Endothelial cell of umbilical vein (primary cell): Measurements from ENCODE around the gene GBP3. TPM values are rescaled to one million over a fixed set of nuclear protein-coding genes. Genes with fewer than 3 reads are reported as not detected.

Experiments used
- BruUV-seq: library from RNA; stranded (reverse); fragments of 400-500 nt; replicated peaks from 2 replicates; lab custom pipeline; 2021; lab: Mats Ljungman, UMichigan
- CTCF ChIA-PET: fragments of 300-600, 350-600 bp; sonication (Branson Sonifier 250); formaldehyde crosslinking; loops from one replicate; lab custom pipeline; 2021; ENCODE audit warnings: antibody characterized with exemption, inconsistent platforms; lab: Charles Lee
- POLR2A ChIA-PET: fragments of 300-600, 350-600 bp; sonication (Branson Sonifier 250); formaldehyde crosslinking; loops from one replicate; lab custom pipeline; 2021; ENCODE audit warnings: antibody characterized with exemption, inconsistent platforms; lab: Charles Lee
- DNase-seq: peaks from one replicate; pipeline ENCODE4 v3.0.0-alpha.2; 2011; ENCODE audit warnings: low read depth, low spot score
- FAIRE-seq: peaks from 2 replicates; lab custom pipeline; 2011; peaks lifted over from hg19 to GRCh38; lab: Jason Lieb, UNC
- H2AFZ ChIP-seq: 2 replicates; pipeline ENCODE4 v1.6.0; 2012; ENCODE audit warnings: low read depth, low read length, control low read depth, inconsistent platforms
- H3K27ac ChIP-seq: 2 replicates; pipeline ENCODE4 v1.5.1; 2011; ENCODE audit warnings: low read depth, mild to moderate bottlenecking, control low read depth, low read length, moderate library complexity; ENCODE audit not compliant: insufficient read depth
- H3K27me3 ChIP-seq, 2 experiments: 2 replicates each; pipeline versions ENCODE4 v1.6.0 to v1.6.1; 2011; ENCODE audit warnings: low read length in 2 of 2, mixed read lengths in 1 of 2; ENCODE audit not compliant: control insufficient read depth in 2 of 2, insufficient read depth in 2 of 2
- H3K36me3 ChIP-seq, 2 experiments: 2 replicates in 1 of 2; 3 replicates in 1 of 2; pipeline ENCODE4 v1.5.1; 2011; ENCODE audit warnings: low read length in 2 of 2, mild to moderate bottlenecking in 1 of 2, moderate library complexity in 1 of 2; ENCODE audit not compliant: control insufficient read depth in 2 of 2, insufficient read depth in 2 of 2; ENCODE audit errors: extremely low read depth in 1 of 2
- H3K4me1 ChIP-seq: 3 replicates; pipeline ENCODE4 v1.5.1; 2011; ENCODE audit warnings: mild to moderate bottlenecking, low read length; ENCODE audit not compliant: control insufficient read depth, insufficient read depth; ENCODE audit errors: extremely low read depth
- H3K4me2 ChIP-seq: 2 replicates; pipeline ENCODE4 v1.6.1; 2011; ENCODE audit warnings: low read length, control low read depth, mixed read lengths; ENCODE audit not compliant: insufficient read depth
- H3K4me3 ChIP-seq, 3 experiments: fragments of 200-600 bp in 1 of 3; sonication (generic), shearing (Covaris generic) in 1 of 3; replicated peaks in 1 of 3; 2 replicates each; pipeline ENCODE4 v1.5.1; 2011 to 2016; ENCODE audit warnings: control low read depth in 3 of 3, low read length in 3 of 3, mild to moderate bottlenecking in 2 of 3, inconsistent platforms in 1 of 3, low read depth in 1 of 3, moderate library complexity in 1 of 3; ENCODE audit not compliant: insufficient read depth in 1 of 3
- H3K79me2 ChIP-seq: 2 replicates; pipeline ENCODE4 v1.6.0; 2012; ENCODE audit warnings: low read length, inconsistent platforms; ENCODE audit not compliant: control insufficient read depth, insufficient read depth
- H3K9ac ChIP-seq: replicated peaks from 2 replicates; pipeline ENCODE3; 2011; ENCODE audit warnings: low read length, control low read depth; ENCODE audit not compliant: insufficient read depth; ENCODE audit errors: extremely low read depth
- H3K9me1 ChIP-seq: replicated peaks from 3 replicates; pipeline ENCODE4 v1.6.0; 2011; ENCODE audit warnings: mild to moderate bottlenecking, low read length; ENCODE audit not compliant: control insufficient read depth, insufficient read depth; ENCODE audit errors: extremely low read depth
- H3K9me3 ChIP-seq: replicated peaks from 2 replicates; pipeline ENCODE4 v1.5.1; 2012; ENCODE audit warnings: low read length, inconsistent platforms; ENCODE audit not compliant: control insufficient read depth, insufficient read depth
- H4K20me1 ChIP-seq: replicated peaks from 2 replicates; pipeline ENCODE3; 2011; ENCODE audit warnings: mild to moderate bottlenecking, low read length; ENCODE audit not compliant: control insufficient read depth, insufficient read depth; ENCODE audit errors: extremely low read depth
- EZH2 ChIP-seq: IDR thresholded peaks from 2 replicates; pipeline ENCODE4 v1.6.1; 2012; ENCODE audit warnings: borderline replicate concordance, low read depth, mild to moderate bottlenecking, moderate library complexity, low read length, inconsistent platforms; ENCODE audit not compliant: severe bottlenecking
- FOS ChIP-seq: IDR thresholded peaks from 2 replicates; pipeline ENCODE4 v1.6.1; 2011; ENCODE audit warnings: mild to moderate bottlenecking, low read length, moderate library complexity, borderline replicate concordance; ENCODE audit not compliant: insufficient read depth
- GATA2 ChIP-seq: IDR thresholded peaks from 2 replicates; pipeline ENCODE4 v1.7.0; 2011; ENCODE audit warnings: low read depth, mild to moderate bottlenecking, moderate library complexity, mixed read lengths, low read length; ENCODE audit not compliant: insufficient read length, insufficient read depth
- JUN ChIP-seq: IDR thresholded peaks from 2 replicates; pipeline ENCODE4 v1.6.1; 2011; ENCODE audit warnings: borderline replicate concordance, low read depth; ENCODE audit not compliant: insufficient read length, insufficient read depth
- MAX ChIP-seq: IDR thresholded peaks from 2 replicates; pipeline ENCODE4 v1.6.1; 2011; ENCODE audit not compliant: insufficient read depth, insufficient read length
- MYC ChIP-seq: IDR thresholded peaks from one replicate; pipeline ENCODE4 v1.6.1; 2011; ENCODE audit warnings: mild to moderate bottlenecking, low read depth, low read length
- POLR2A ChIP-seq: IDR thresholded peaks from 2 replicates; pipeline ENCODE4 v1.6.1; 2012; ENCODE audit warnings: low read depth, mild to moderate bottlenecking, control low read depth, low read length
- POLR2AphosphoS5 ChIP-seq: IDR thresholded peaks from 2 replicates; pipeline ENCODE4 v1.6.1; 2012; ENCODE audit warnings: low read depth, mild to moderate bottlenecking, control low read depth, low read length, moderate library complexity; ENCODE audit not compliant: insufficient read depth
- dilution Hi-C: fragments of 300-500 bp; cut with MboI; formaldehyde crosslinking; loops from one replicate; pipeline ENCODE4 v1.15.0; 2019; ENCODE audit warnings: low sequenced_read_pairs; ENCODE audit not compliant: extremely low pct_ligation_motif_present
- intact Hi-C: fragments of 100-400 bp; cut with micrococcal nuclease; formaldehyde crosslinking; loops from one replicate; pipeline ENCODE4 v1.10.0; 2022
- polyA plus RNA-seq, 4 experiments: library from polyadenylated mRNA; depleted of rRNA in 3 of 4; stranded (reverse) in 3 of 4; unstranded in 1 of 4; fragments of >200 nt; gene quantifications; 2 replicates each; pipeline versions ENCODE4 v1.2.1 to v1.2.3, GENCODE V29; 2011 to 2012; ENCODE audit warnings: missing spikeins in 1 of 4
- total RNA-seq: library from RNA; stranded (reverse); gene quantifications from 2 replicates; pipeline ENCODE4 v1.2.3, GENCODE V29; 2021
- TF ChIP-seq, protein P1 (sequence below), 2 donors: IDR thresholded peaks; 1 replicate in 1 of 2; 2 replicates in 1 of 2; pipeline ENCODE4 v1.5.1; 2011; ENCODE audit warnings: low read length in 2 of 2, mild to moderate bottlenecking in 2 of 2, moderate library complexity in 2 of 2, control low read depth in 1 of 2, inconsistent platforms in 1 of 2, low read depth in 1 of 2; ENCODE audit not compliant: insufficient read depth in 1 of 2; ENCODE audit errors: extremely low read depth in 1 of 2

GBP3 gene
- total and polyA plus RNA-seq, 2 donors (not counting 3 experiments of a cell fraction or from before 2014, with no cell fraction given) = 5.7 to 7.3 TPM

DNA sequence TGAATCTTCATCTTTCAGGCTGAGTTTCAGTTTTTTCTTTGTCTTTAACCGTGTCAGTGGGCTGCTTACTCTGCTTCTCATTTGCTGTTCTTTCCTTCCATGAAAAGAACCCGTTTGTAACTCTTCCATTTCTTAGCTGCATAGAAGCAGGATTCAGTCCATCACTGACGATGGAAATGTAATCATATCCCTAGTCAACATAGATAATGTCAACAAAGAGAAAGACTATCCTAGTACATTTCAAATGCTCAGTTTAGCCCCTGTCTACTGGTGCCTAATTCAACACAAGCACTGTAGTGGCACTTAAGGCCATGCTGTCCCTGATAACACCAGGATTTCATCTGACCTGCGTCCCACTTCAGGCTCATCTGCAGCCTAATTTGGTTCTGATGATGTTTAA lies 42.0 kb upstream of the GBP3 start:
- no peak for TF ChIP-seq POLR2A
- TF ChIP-seq JUN = no peak
- no peak for TF ChIP-seq MAX
- no peak for TF ChIP-seq POLR2AphosphoS5
- TF ChIP-seq EZH2 = no peak
- no peak for TF ChIP-seq GATA2
- no peak for TF ChIP-seq MYC
- TF ChIP-seq, protein P1, sequence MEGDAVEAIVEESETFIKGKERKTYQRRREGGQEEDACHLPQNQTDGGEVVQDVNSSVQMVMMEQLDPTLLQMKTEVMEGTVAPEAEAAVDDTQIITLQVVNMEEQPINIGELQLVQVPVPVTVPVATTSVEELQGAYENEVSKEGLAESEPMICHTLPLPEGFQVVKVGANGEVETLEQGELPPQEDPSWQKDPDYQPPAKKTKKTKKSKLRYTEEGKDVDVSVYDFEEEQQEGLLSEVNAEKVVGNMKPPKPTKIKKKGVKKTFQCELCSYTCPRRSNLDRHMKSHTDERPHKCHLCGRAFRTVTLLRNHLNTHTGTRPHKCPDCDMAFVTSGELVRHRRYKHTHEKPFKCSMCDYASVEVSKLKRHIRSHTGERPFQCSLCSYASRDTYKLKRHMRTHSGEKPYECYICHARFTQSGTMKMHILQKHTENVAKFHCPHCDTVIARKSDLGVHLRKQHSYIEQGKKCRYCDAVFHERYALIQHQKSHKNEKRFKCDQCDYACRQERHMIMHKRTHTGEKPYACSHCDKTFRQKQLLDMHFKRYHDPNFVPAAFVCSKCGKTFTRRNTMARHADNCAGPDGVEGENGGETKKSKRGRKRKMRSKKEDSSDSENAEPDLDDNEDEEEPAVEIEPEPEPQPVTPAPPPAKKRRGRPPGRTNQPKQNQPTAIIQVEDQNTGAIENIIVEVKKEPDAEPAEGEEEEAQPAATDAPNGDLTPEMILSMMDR (IDR thresholded peaks at IDR 0.05; ENCODE audit: extremely low read depth in 1 of 2, insufficient read depth in 1 of 2, low read depth in 1 of 2, low read length in 2 of 2) = no peak
- TF ChIP-seq FOS = no peak
- dilution Hi-C loops (no loop called here), intact Hi-C loops (loop anchor here (2.0 kb wide), 2 partner anchors 42 to 62 kb away; partner anchors contain the start of genes GBP2 and GBP3)
- Histone ChIP-seq H4K20me1 (no peaks in the 10 kb centered on the region), H3K9ac (peak overlapping the region; percentile 45), H3K4me2 (peak overlapping the region; percentile 94), H3K4me1 (peaks cover 9% of the 10 kb centered on the region), H3K9me1 (no peaks in the 10 kb centered on the region), H3K27ac (peak overlapping the region; percentile 16), H3K4me3 (peak overlapping the region; percentile 39 to 77 (median 54)), H3K27me3 (no peaks in the 10 kb centered on the region), H2AFZ (peak overlapping the region; percentile 67), H3K36me3 (no peaks in the 10 kb centered on the region), H3K79me2 (no peaks in the 10 kb centered on the region), H3K9me3 (no peaks in the 10 kb centered on the region)
- POLR2A ChIA-PET = no interaction called here
- CTCF ChIA-PET = interaction anchor here (0.8 to 1.9 kb wide), 14 partner anchors 8 to 297 kb away, joined by 3 to 12 read pairs (median 5); partner anchors contain the start of gene GBP3
- no peak for FAIRE-seq
- BruUV-seq = TSS peak; percentile 80
- peak; percentile 65 for DNase-seq
